WERI-Rb-1 (cell line): ENCODE results near the gene TTYH1.
"Not testable (repeated sequence)": the region's sequence is repeated elsewhere in the genome, so short reads cannot be mapped to it uniquely, and the experiment has no call there.

Experiments used
- DNase-seq: peaks from one replicate; pipeline ENCODE4 v3.0.0-alpha.2; 2020
- H3K27ac ChIP-seq: fragments of 250-450 bp; sonication (Bioruptor Pico); 2 replicates; pipeline ENCODE4 v1.5.1; 2020; ENCODE audit warnings: mild to moderate bottlenecking, moderate library complexity
- H3K27me3 ChIP-seq: fragments of 250-450 bp; sonication (Bioruptor Pico); 2 replicates; pipeline ENCODE4 v1.5.1; 2021; ENCODE audit warnings: mild to moderate bottlenecking, low read depth, moderate library complexity; ENCODE audit not compliant: insufficient read depth, severe bottlenecking
- H3K36me3 ChIP-seq: fragments of 250-450 bp; sonication (Bioruptor Pico); 2 replicates; pipeline ENCODE4 v1.5.1; 2020; ENCODE audit warnings: mild to moderate bottlenecking, moderate library complexity
- H3K4me3 ChIP-seq: 2 replicates; pipeline ENCODE4 v1.5.1; 2011; ENCODE audit warnings: low read depth, mild to moderate bottlenecking, control low read depth, low read length
- H3K9me3 ChIP-seq: fragments of 250-450 bp; sonication (Bioruptor Pico); 2 replicates; pipeline ENCODE4 v1.5.1; 2021; ENCODE audit warnings: mild to moderate bottlenecking, moderate library complexity; ENCODE audit not compliant: severe bottlenecking
- CTCF ChIP-seq: IDR thresholded peaks from 2 replicates; pipeline ENCODE4 v1.5.1; 2011; ENCODE audit warnings: low read depth, mild to moderate bottlenecking, control low read depth, inconsistent platforms, low read length

The TTYH1 gene

GRCh38 chr19:54436628-54437252 is 21.5 kb downstream of the TTYH1 start:
- Histone ChIP-seq H3K4me3 (no peak overlapping the region), H3K27ac (no peak overlapping the region), H3K9me3 (no peaks in the 10 kb centered on the region), H3K27me3 (no peaks in the 10 kb centered on the region), H3K36me3 (peaks cover 3% of the 10 kb centered on the region)
- DNase-seq, result no peak
- no peak for TF ChIP-seq CTCF

DNA sequence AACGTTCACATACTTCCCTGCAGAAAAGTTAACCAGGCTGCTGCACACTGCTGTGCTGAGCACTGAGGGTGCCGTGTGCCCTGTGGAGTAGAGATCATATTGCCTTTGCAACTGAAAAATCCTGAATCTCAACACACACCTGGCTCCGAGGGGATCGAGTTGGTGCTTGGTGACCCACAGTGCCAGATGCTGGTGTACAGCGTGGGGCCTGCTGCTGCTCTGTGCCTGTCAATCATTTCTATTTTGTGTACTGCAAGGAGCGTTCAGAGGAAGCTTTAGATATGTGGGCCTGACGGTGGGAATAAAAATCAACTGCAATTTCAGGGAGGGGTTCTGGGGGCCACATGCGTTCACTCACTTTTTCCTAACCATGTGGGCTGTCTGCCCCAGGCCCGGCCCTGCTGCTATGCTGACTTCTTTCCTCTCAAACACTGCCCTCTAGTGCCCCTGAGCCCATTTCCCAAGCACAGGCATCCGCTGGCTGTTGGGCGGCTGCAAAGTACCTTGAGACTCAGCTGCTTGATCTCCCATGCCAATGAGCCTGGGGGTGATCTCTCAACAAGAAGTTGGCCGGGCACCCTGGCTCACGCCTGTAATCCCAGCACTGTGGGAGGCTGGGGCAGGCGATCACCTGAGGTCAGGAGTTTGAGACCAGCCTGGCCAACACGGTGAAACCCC is 24.0 kb downstream of the TTYH1 start:
- H3K4me3 ChIP-seq, result no peak overlapping the region
- peak; percentile 69 for DNase-seq
- peaks cover 9% of the 10 kb centered on the region for H3K36me3 ChIP-seq
- no peak overlapping the region for H3K27ac ChIP-seq
- no peaks in the 10 kb centered on the region for H3K9me3 ChIP-seq
- peak; percentile 68 for TF ChIP-seq CTCF
- no peaks in the 10 kb centered on the region for H3K27me3 ChIP-seq

GRCh38 chr19:54440641-54441040 is 25.4 kb downstream of the TTYH1 start:
- no peak for TF ChIP-seq CTCF
- DNase-seq, result no peak
- H3K4me3 ChIP-seq, result no peak overlapping the region
- peaks cover 11% of the 10 kb centered on the region for H3K36me3 ChIP-seq
- H3K27ac ChIP-seq, result no peak overlapping the region
- no peaks in the 10 kb centered on the region for H3K27me3 ChIP-seq
- H3K9me3 ChIP-seq, result no peaks in the 10 kb centered on the region

DNA sequence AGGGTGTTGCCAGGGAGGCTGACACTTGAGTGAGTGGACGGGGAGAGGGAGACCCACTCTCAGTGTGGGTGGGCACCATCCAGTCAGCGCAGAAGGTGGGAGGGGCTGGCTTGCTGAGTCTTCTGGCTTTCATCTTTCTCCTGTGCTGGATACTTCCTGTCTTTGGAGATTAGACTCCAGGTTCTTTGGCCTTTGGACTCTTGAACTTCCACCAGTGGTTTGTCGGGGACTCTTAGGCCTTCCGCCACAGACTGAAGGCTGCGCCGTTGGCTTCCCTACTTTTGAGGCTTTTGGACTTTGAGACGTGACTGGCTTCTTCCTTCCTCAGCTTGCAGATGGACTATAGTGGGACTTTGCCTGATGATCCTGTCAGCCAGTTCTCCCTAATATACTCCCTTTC is 29.5 kb downstream of the TTYH1 start:
- H3K4me3 ChIP-seq, result no peak overlapping the region
- DNase-seq, result no peak
- no peaks in the 10 kb centered on the region for H3K27me3 ChIP-seq
- no peak overlapping the region for H3K27ac ChIP-seq
- H3K36me3 ChIP-seq, result peaks cover 22% of the 10 kb centered on the region
- H3K9me3 ChIP-seq, result no peaks in the 10 kb centered on the region
- no peak for TF ChIP-seq CTCF

GRCh38 chr19:54446349-54446748 is 31.1 kb downstream of the TTYH1 start:
- DNase-seq, H3K4me3 ChIP-seq, H3K27me3 ChIP-seq, H3K27ac ChIP-seq, H3K9me3 ChIP-seq: not testable (repeated sequence)
- H3K36me3 ChIP-seq, result peaks cover 34% of the 10 kb centered on the region

- no peaks in the 10 kb centered on the region for H3K9me3 ChIP-seq
- H3K36me3 ChIP-seq, result peaks cover 52% of the 10 kb centered on the region
- H3K27ac ChIP-seq, result peak overlapping the region; percentile 98
- no peaks in the 10 kb centered on the region for H3K27me3 ChIP-seq
- no peak for TF ChIP-seq CTCF
- H3K4me3 ChIP-seq, result peak overlapping the region; percentile 68
- DNase-seq, result peak; percentile 47
Observed at GRCh38 chr19:54448040-54448773, 32.9 kb downstream of the TTYH1 start.
